Stimulated activated CD4-positive, alpha-beta T cell treated with anti-CD3 and anti-CD28 coated beads, Interleukin-1b, Interleukin-23, amount 100 ng/mL, for 1 hour (primary cell): Measurements from ENCODE around the gene PPP2R2D.
"Not testable (repeated sequence)": the region's sequence is repeated elsewhere in the genome, so short reads cannot be mapped to it uniquely, and the experiment has no call there.

Experiments used
- DNase-seq, 2 donors: peaks; one replicate each; pipeline ENCODE4 v3.0.0-alpha.2; 2020; ENCODE audit warnings: low read depth in 2 of 2

PPP2R2D gene

GRCh38 chr10:131907679-131908078 lies 6.9 kb downstream of the PPP2R2D start:
- no peak for DNase-seq

GRCh38 chr10:131908151-131908550 lies 7.3 kb downstream of the PPP2R2D start:
- DNase-seq: no peak

DNA sequence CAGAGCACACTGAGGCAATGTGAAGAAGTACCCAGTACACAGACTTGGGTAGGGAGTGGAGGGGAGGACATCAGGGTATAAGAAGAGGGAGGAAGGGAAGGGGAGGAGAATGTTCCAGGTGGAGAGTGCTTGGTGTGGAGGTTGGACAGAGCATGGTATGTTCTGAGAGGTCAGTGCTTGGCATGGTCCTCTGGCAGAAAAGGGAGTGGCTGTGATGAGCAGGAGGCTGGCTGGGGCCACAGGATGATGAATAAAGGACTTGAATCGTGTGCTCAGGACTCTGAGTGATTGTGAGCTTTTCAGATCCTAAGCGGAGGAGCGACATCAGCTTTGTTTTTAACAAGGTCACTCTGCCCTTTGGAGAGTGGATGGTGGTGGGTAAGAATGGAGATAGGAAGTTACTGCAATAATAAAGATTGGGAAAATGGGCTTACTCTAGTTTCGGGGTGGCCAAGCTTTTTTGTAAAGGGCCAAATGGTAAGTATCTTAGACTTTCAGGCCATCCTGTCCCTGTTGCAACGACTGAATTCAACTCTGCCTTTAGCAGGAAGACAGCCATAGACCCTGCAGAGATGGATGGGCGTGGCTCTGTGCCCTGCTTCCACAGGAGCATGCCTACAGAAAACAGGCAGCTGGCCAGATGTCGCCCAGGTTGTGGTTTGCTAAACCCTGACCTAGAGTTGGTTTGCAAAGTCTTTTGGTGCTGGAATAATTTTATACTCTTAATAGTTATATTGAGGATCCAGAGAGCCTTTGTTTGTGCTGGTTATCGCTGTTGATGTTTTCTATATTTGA lies 8.4 kb downstream of the PPP2R2D start:
- DNase-seq: no peak

GRCh38 chr10:131909929-131910328 lies 9.1 kb downstream of the PPP2R2D start:
- DNase-seq: no peak

- DNase-seq: no peak
These were observed 10.0 kb downstream of the PPP2R2D start for GRCh38 chr10:131910663-131911314.

GRCh38 chr10:131911451-131911850 lies 10.6 kb downstream of the PPP2R2D start:
- DNase-seq: no peak

DNA sequence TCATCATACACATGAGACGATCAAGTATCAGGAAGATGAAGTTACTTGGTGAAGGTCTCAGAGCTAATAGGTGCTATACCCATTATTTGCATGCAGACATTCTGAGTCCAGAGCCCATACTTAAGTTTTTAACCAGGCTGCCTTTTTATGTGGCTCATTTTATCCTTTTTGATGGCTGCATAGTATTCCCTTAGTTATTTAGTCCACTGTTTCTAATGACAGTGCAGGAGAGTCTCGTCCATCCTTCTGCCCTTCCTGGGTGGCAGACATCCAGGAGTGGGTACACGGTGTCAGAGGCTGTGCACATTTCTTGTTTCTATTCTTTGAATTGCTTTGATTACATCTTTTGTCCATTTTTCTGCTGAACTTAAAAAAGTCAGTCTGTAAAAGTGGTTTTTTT lies 11.8 kb downstream of the PPP2R2D start:
- DNase-seq: no peak

DNA sequence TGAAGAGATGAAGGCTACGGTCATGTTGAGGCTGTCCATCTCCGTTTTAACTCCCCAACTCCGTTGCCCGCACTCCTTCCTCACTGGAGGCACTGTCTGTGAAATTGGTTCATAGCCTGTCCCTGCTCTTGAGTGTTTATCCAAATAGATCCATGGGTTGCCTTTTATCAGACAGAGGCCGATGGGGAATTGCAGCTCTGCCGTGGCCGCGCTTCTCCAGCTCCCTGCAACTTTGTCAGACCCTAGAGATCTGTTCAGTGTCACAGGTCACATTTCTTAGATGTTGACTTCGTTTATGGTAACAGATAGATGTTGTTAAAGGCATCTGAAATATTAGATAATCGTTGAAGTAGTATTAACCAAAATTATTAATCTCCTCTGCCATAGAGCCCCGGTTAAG lies 14.7 kb downstream of the PPP2R2D start:
- no peak for DNase-seq

DNA sequence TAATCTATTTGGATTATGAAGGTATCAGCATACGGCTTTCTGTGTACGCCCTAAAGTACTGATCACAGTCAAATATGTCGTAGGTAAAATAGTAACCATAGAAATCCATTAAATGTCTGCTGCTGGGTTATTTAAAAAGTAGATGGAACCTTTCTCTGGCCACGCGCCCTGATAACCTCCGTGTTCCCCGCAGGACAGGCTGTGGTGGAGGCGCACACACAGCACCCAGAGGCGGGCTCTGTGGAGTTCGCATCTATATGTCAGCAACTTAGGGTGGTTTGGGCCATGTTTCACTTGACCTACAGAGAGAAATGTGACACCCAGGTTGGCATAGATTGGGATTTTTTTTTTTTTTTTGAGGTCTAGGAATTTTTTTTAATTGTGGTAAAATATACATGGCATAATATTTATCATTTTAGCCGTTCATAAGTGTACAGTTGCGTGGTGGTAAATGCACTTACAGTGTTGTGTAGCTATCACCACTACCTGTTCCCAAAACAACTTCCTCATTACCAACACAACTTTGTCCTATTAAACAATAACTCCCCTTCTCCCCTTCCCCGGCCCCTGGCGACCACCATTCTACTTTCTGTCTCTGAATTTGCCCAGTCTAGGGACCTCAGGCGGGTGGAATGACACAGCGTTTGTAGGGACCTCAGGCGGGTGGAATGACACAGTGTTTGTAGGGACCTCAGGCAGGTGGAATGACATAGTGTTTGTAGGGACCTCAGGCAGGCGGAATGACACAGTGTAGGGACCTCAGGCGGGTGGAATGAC lies 15.4 kb downstream of the PPP2R2D start:
- no peak for DNase-seq

- DNase-seq: not testable (repeated sequence)
These were observed 16.0 kb downstream of the PPP2R2D start for GRCh38 chr10:131916767-131917160.

- DNase-seq: not testable (repeated sequence)
These were observed 16.7 kb downstream of the PPP2R2D start for GRCh38 chr10:131917496-131917895.

- not testable (repeated sequence) for DNase-seq
These were observed 18.7 kb downstream of the PPP2R2D start for GRCh38 chr10:131919461-131919860.

DNA sequence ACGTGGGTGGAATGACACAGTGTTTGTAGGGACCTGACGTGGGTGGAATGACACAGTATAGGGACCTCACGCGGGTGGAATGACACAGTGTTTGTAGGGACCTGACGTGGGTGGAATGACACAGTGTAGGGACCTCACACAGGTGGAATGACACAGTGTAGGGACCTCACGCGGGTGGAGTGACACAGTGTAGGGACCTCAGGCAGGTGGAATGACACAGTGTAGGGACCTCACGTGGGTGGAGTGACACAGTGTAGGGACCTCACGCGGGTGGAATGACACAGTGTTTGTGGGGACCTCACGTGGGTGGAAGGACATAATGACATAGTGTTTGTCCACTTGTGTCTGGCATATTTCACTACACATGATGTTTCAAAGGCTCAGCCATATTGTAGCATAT lies 19.3 kb downstream of the PPP2R2D start:
- DNase-seq: no peak

DNA sequence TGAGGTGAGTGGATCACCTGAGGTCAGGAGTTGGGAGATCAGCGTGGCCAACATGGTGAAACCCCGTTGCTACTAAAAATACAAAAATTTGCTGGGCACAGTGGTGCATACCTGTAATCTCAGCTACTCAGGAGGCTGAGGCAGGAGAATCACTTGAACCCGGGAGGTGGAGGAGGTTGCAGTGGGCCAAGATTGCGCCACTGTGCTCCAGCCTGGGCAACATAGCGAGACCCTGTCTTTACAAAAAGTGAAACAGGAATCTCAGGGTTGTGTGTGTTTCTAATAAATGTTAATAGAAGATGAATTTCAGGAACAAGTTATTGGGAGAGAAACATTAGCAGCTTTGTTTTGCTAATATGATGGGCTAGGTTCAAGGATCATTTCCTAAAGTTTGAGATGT lies 19.9 kb downstream of the PPP2R2D start:
- no peak for DNase-seq

DNA sequence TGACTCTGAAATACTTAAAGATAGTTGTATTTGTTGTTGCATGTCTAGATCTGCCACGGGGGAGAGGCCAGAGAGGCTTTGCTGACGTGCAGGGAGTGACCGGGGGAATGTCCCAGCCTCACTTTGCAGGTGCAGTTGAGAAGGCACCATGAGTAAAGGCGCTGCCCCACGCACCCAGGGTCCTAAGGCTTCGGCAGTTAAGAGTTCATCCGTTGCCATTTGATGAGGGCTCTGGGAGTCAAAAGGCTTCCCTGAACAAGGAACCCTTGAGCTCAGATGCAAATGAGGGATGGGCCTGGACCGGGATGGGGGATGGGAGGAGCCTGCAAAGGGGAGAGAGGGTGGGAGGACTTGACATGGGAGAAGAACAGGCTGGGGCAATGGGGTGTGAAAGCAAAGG lies 20.4 kb downstream of the PPP2R2D start:
- no peak for DNase-seq

- no peak for DNase-seq
These were observed 22.4 kb downstream of the PPP2R2D start for GRCh38 chr10:131923038-131923756.

GRCh38 chr10:131925011-131925649 lies 24.3 kb downstream of the PPP2R2D start:
- DNase-seq: no peak

GRCh38 chr10:131925716-131926115 lies 24.9 kb downstream of the PPP2R2D start:
- no peak for DNase-seq

- no peak for DNase-seq
These were observed 25.4 kb downstream of the PPP2R2D start for GRCh38 chr10:131926253-131926652.

- no peak for DNase-seq
These were observed 26.2 kb downstream of the PPP2R2D start for GRCh38 chr10:131926743-131927595.
